ENCODE data around the gene FRMD5. TPM values are rescaled to one million over a fixed set of nuclear protein-coding genes. Genes with fewer than 3 reads are reported as not detected.

FRMD5 gene
- total RNA-seq, 1 experiment from 2014 or later, result 17.4 TPM

- H3K9me3 ChIP-seq, result no peaks in the 10 kb centered on the region
- no peak overlapping the region for H3K4me3 ChIP-seq (ENCODE audit: low read depth, low read length)
- Mint-ChIP-seq H3K36me3 (ENCODE audit: insufficient read depth, unreplicated experiment) (no peaks in the 10 kb centered on the region), H3K9me3 (ENCODE audit: unreplicated experiment) (no peaks in the 10 kb centered on the region), H3K27ac (ENCODE audit: unreplicated experiment) (no peak overlapping the region), H3K27me3 (ENCODE audit: insufficient read depth, unreplicated experiment) (no peaks in the 10 kb centered on the region), H3K4me3 (ENCODE audit: unreplicated experiment) (no peak overlapping the region), H3K4me1 (ENCODE audit: low read depth, unreplicated experiment) (no peaks in the 10 kb centered on the region)
- H3K27me3 ChIP-seq (replicated peaks; ENCODE audit: control insufficient read depth, insufficient read depth, low read length), result no peaks in the 10 kb centered on the region
- no peaks in the 10 kb centered on the region for H3K36me3 ChIP-seq (ENCODE audit: control insufficient read depth, insufficient read depth, low read length)
- TF ChIP-seq CTCF (IDR thresholded peaks at IDR 0.05; ENCODE audit: insufficient read depth in 1 of 2, low read depth in 1 of 2, low read length in 1 of 2, severe bottlenecking in 1 of 2, unreplicated experiment in 1 of 2), result no peak
- BruUV-seq (replicated peaks), result no TSS peak
- H3K4me1 ChIP-seq, result no peaks in the 10 kb centered on the region
- ChIA-PET POLR2A (no interaction called here), CTCF (no interaction called here)
- no peak for DNase-seq
- intact Hi-C loops (cut with micrococcal nuclease; ENCODE audit: unreplicated experiment), result no loop called here
Observed at GRCh38 chr15:43968551-43968950, 226.5 kb downstream of the FRMD5 start.

- Mint-ChIP-seq H3K36me3 (ENCODE audit: insufficient read depth, unreplicated experiment) (no peaks in the 10 kb centered on the region), H3K27me3 (ENCODE audit: insufficient read depth, unreplicated experiment) (no peaks in the 10 kb centered on the region), H3K9me3 (ENCODE audit: unreplicated experiment) (no peaks in the 10 kb centered on the region), H3K27ac (ENCODE audit: unreplicated experiment) (no peak overlapping the region), H3K4me1 (ENCODE audit: low read depth, unreplicated experiment) (no peaks in the 10 kb centered on the region), H3K4me3 (ENCODE audit: unreplicated experiment) (no peak overlapping the region)
- no TSS peak for BruUV-seq (replicated peaks)
- no peaks in the 10 kb centered on the region for H3K9me3 ChIP-seq
- DNase-seq, result no peak
- no peaks in the 10 kb centered on the region for H3K36me3 ChIP-seq (ENCODE audit: control insufficient read depth, insufficient read depth, low read length)
- no peaks in the 10 kb centered on the region for H3K27me3 ChIP-seq (replicated peaks; ENCODE audit: control insufficient read depth, insufficient read depth, low read length)
- POLR2A ChIA-PET, result no interaction called here
- no peak for TF ChIP-seq CTCF (IDR thresholded peaks at IDR 0.05; ENCODE audit: insufficient read depth in 1 of 2, low read depth in 1 of 2, low read length in 1 of 2, severe bottlenecking in 1 of 2, unreplicated experiment in 1 of 2)
- CTCF ChIA-PET, result no interaction called here
- intact Hi-C loops (cut with micrococcal nuclease; ENCODE audit: unreplicated experiment), result no loop called here
- H3K4me1 ChIP-seq, result no peaks in the 10 kb centered on the region
- H3K4me3 ChIP-seq (ENCODE audit: low read depth, low read length), result no peak overlapping the region
Observed at GRCh38 chr15:43966646-43967045, 228.4 kb downstream of the FRMD5 start.

- H3K27ac Mint-ChIP-seq (ENCODE audit: unreplicated experiment), result no peak overlapping the region
- no peaks in the 10 kb centered on the region for H3K9me3 ChIP-seq
- no peak overlapping the region for H3K4me3 Mint-ChIP-seq (ENCODE audit: unreplicated experiment)
- DNase-seq, result no peak
- no TSS peak for BruUV-seq (replicated peaks)
- no peaks in the 10 kb centered on the region for H3K4me1 ChIP-seq
- POLR2A ChIA-PET, result no interaction called here
- no peaks in the 10 kb centered on the region for H3K9me3 Mint-ChIP-seq (ENCODE audit: unreplicated experiment)
- CTCF ChIA-PET, result interaction anchor here (1.5 kb wide), 1 partner anchor 11 kb away, joined by 4 read pairs; no protein-coding TSS in a partner anchor
- intact Hi-C loops (cut with micrococcal nuclease; ENCODE audit: unreplicated experiment), result no loop called here
- no peaks in the 10 kb centered on the region for H3K36me3 Mint-ChIP-seq (ENCODE audit: insufficient read depth, unreplicated experiment)
- H3K4me3 ChIP-seq (ENCODE audit: low read depth, low read length), result no peak overlapping the region
- TF ChIP-seq CTCF (IDR thresholded peaks at IDR 0.05; ENCODE audit: insufficient read depth in 1 of 2, low read depth in 1 of 2, low read length in 1 of 2, severe bottlenecking in 1 of 2, unreplicated experiment in 1 of 2), result no peak
- H3K4me1 Mint-ChIP-seq (ENCODE audit: low read depth, unreplicated experiment), result peaks cover 16% of the 10 kb centered on the region
- H3K27me3 ChIP-seq (replicated peaks; ENCODE audit: control insufficient read depth, insufficient read depth, low read length), result no peaks in the 10 kb centered on the region
- H3K27me3 Mint-ChIP-seq (ENCODE audit: insufficient read depth, unreplicated experiment), result no peaks in the 10 kb centered on the region
- H3K36me3 ChIP-seq (ENCODE audit: control insufficient read depth, insufficient read depth, low read length), result no peaks in the 10 kb centered on the region
Observed at GRCh38 chr15:43958861-43959330, 236.2 kb downstream of the FRMD5 start.
